ENCODE measurements around the gene ATF4.

- no peak for TF ChIP-seq CTCF (IDR thresholded peaks at IDR 0.05)
- TF ChIP-seq POLR2A (IDR thresholded peaks at IDR 0.05), result no peak
Observed at GRCh38 chr22:39554151-39554550, 33.8 kb downstream of the ATF4 start.

Measured in lower leg skin (tissue), 3 donors.